Suprapubic skin (tissue), 4 donors: ENCODE results near the gene NPTXR. TPM values are rescaled to one million over a fixed set of nuclear protein-coding genes. Genes with fewer than 3 reads are reported as not detected.

Experiments used
- DNase-seq, 2 donors: peaks; one replicate each; pipeline ENCODE4 v3.0.0-alpha.2; 2019; ENCODE audit warnings: low spot score in 2 of 2
- H3K27ac ChIP-seq: fragments of 200-600 bp; sonication (generic); one replicate; pipeline ENCODE4 v1.5.1; 2019
- H3K27me3 ChIP-seq: fragments of 200-600 bp; sonication (generic); one replicate; pipeline ENCODE4 v1.5.1; 2019
- H3K36me3 ChIP-seq: fragments of 200-600 bp; sonication (generic); one replicate; pipeline ENCODE4 v1.5.1; 2019
- H3K4me1 ChIP-seq: fragments of 200-600 bp; sonication (generic); one replicate; pipeline ENCODE4 v1.5.1; 2019
- H3K4me3 ChIP-seq: fragments of 200-600 bp; sonication (generic); one replicate; pipeline ENCODE4 v1.5.1; 2019; ENCODE audit warnings: mild to moderate bottlenecking
- H3K9me3 ChIP-seq: fragments of 200-600 bp; sonication (generic); one replicate; pipeline ENCODE4 v1.5.1; 2019
- EP300 ChIP-seq: sonication (generic); formaldehyde crosslinking; IDR thresholded peaks from one replicate; pipeline ENCODE4 v1.6.1; 2017; ENCODE audit warnings: antibody characterized with exemption
- POLR2A ChIP-seq, 2 donors: fragments of 450-650 bp; IDR thresholded peaks; one replicate each; pipeline ENCODE4 v1.6.1; 2017; ENCODE audit warnings: antibody characterized with exemption in 2 of 2, mild to moderate bottlenecking in 2 of 2, moderate library complexity in 2 of 2
- POLR2AphosphoS5 ChIP-seq, 3 donors: sonication (generic); formaldehyde crosslinking; IDR thresholded peaks; one replicate each; pipeline ENCODE4 v1.6.1; 2017; ENCODE audit warnings: antibody characterized with exemption in 3 of 3
- WGBS: methylation state at CpG from one replicate; pipeline ENCODE4 v1.1.5; 2018; 5-methylcytosine and 5-hydroxymethylcytosine counted together
- total RNA-seq, 4 donors: library from RNA; depleted of rRNA; stranded (reverse); fragments of >200 nt; gene quantifications; one replicate each; pipeline ENCODE4 v1.1.0, GENCODE V29; 2016
- TF ChIP-seq, protein P1 (sequence below), 2 donors: fragments of 200-600 bp in 1 of 2; fragments of 450-650 bp in 1 of 2; sonication (generic) in 1 of 2; IDR thresholded peaks; one replicate each; pipeline ENCODE4 v1.5.1; 2016 to 2019; ENCODE audit warnings: antibody characterized with exemption in 2 of 2, mild to moderate bottlenecking in 1 of 2, moderate library complexity in 1 of 2

Gene NPTXR
- total RNA-seq, 4 donors from 2014 or later, result 1.0 to 2.4 (median 2.1) TPM

DNA sequence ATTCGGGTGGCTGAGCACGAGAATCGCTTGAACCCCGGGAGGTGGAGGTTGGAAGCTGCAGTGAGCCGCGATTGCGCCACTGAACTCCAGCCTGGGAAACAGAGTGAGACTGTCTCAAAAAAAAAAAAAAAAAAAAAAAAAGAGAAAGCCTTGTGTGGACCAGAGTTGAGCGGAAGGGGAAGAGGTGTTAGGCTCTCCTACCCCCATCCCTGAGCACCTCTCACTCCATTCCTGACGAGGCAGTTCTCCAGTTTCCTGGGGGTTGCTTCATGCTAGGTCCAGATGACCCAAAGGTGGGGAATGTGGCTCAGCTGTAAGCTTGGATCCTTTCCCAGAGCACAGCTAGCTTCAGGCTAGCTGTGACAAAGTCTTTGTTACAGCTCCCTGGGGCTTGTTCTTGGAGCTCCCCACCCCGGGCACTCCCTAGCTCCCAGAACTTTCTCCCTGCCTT lies 41.1 kb downstream of the NPTXR start:
- H3K36me3 ChIP-seq, result no peaks in the 10 kb centered on the region
- TF ChIP-seq POLR2A (IDR thresholded peaks at IDR 0.05) (no peak), POLR2AphosphoS5 (IDR thresholded peaks at IDR 0.05) (peak in 1 of 3 donors; percentile 37), EP300 (no peak)
- TF ChIP-seq, protein P1, sequence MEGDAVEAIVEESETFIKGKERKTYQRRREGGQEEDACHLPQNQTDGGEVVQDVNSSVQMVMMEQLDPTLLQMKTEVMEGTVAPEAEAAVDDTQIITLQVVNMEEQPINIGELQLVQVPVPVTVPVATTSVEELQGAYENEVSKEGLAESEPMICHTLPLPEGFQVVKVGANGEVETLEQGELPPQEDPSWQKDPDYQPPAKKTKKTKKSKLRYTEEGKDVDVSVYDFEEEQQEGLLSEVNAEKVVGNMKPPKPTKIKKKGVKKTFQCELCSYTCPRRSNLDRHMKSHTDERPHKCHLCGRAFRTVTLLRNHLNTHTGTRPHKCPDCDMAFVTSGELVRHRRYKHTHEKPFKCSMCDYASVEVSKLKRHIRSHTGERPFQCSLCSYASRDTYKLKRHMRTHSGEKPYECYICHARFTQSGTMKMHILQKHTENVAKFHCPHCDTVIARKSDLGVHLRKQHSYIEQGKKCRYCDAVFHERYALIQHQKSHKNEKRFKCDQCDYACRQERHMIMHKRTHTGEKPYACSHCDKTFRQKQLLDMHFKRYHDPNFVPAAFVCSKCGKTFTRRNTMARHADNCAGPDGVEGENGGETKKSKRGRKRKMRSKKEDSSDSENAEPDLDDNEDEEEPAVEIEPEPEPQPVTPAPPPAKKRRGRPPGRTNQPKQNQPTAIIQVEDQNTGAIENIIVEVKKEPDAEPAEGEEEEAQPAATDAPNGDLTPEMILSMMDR (IDR thresholded peaks at IDR 0.05), result no peak
- H3K4me1 ChIP-seq, result peaks cover 6% of the 10 kb centered on the region
- peaks cover 6% of the 10 kb centered on the region for H3K27me3 ChIP-seq
- no peak overlapping the region for H3K4me3 ChIP-seq
- WGBS, result 3% methylated on average over 5 of the region's 10 CpGs
- peak in 1 of 2 donors; percentile 73 for DNase-seq
- no peaks in the 10 kb centered on the region for H3K9me3 ChIP-seq
- H3K27ac ChIP-seq, result no peak overlapping the region

- Histone ChIP-seq H3K27me3 (peaks cover 6% of the 10 kb centered on the region), H3K9me3 (no peaks in the 10 kb centered on the region), H3K36me3 (no peaks in the 10 kb centered on the region), H3K4me3 (no peak overlapping the region), H3K27ac (no peak overlapping the region), H3K4me1 (peaks cover 6% of the 10 kb centered on the region)
- WGBS, result 50% methylated on average over 6 of the region's 6 CpGs
- TF ChIP-seq POLR2AphosphoS5 (IDR thresholded peaks at IDR 0.05), result no peak
- no peak for DNase-seq
Observed at GRCh38 chr22:38799265-38800002, 44.4 kb downstream of the NPTXR start.

DNA sequence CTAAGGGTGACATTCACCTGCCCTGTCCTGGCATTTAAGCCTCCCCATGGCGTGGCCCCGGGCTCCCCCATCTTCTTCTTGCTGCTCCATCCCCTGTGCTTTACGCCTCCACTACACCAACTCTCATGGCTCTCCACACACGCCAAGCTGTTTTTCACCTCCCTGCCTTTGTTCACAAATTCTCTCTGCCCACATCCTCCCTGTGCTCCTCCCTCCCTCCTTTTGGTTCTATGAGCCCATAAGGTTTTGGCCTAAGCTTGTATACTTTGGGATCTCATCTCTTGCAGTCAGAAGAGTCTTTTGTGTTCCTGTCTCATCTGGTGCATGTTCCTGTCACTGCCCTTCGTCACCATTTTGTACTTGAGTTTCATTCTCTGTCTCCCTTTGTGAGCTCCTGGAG lies 45.3 kb downstream of the NPTXR start:
- no peak for DNase-seq
- no peak for TF ChIP-seq EP300
- TF ChIP-seq POLR2AphosphoS5 (IDR thresholded peaks at IDR 0.05), result no peak
- no peak for TF ChIP-seq POLR2A (IDR thresholded peaks at IDR 0.05)
- no peaks in the 10 kb centered on the region for H3K36me3 ChIP-seq
- no peak overlapping the region for H3K27ac ChIP-seq
- WGBS, result 81% methylated on average over 5 of the region's 5 CpGs
- H3K9me3 ChIP-seq, result no peaks in the 10 kb centered on the region
- no peak overlapping the region for H3K4me3 ChIP-seq
- peaks cover 6% of the 10 kb centered on the region for H3K4me1 ChIP-seq
- H3K27me3 ChIP-seq, result peaks cover 6% of the 10 kb centered on the region

DNA sequence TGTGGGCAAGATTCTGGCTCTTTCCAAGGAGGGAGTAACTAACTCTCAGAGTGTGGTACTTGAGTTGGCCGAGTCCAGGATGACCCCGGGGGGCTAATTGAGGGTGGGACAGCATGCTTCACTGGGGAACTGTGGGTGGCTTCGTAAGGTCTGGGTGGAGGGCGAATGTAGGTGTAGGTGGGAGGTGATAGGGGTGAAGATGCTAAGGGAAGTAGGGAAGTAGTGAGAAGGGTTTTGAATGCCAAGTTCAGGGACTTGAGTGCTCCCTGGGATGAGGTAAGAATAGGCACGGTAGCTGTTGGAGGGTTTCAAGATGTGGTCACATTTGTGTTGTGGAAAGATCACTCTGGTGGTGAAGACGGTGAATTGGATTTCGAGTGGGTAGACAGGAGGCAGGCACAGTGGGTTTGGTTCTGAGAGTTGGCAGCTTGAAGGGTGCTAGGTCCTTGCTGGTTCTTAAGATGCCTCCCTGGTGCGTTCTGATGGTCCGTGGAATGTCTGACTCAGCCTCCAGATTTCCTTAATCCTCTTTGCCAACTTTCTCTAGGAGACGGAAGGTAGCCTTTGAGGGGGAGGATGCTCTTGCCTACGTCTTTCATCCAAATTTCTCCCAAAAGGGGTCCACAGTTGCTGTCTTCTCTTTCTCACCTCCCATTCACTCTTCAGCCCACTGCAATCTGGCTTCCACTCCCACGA lies 47.4 kb downstream of the NPTXR start:
- peaks cover 6% of the 10 kb centered on the region for H3K27me3 ChIP-seq
- no peak for DNase-seq
- H3K4me1 ChIP-seq, result peaks cover 7% of the 10 kb centered on the region
- no peak overlapping the region for H3K27ac ChIP-seq
- TF ChIP-seq POLR2A (IDR thresholded peaks at IDR 0.05) (no peak), EP300 (no peak), POLR2AphosphoS5 (IDR thresholded peaks at IDR 0.05) (no peak)
- TF ChIP-seq, protein P1 (IDR thresholded peaks at IDR 0.05), result no peak
- 80% methylated on average over 12 of the region's 12 CpGs for WGBS
- no peak overlapping the region for H3K4me3 ChIP-seq
- no peaks in the 10 kb centered on the region for H3K36me3 ChIP-seq
- no peaks in the 10 kb centered on the region for H3K9me3 ChIP-seq

DNA sequence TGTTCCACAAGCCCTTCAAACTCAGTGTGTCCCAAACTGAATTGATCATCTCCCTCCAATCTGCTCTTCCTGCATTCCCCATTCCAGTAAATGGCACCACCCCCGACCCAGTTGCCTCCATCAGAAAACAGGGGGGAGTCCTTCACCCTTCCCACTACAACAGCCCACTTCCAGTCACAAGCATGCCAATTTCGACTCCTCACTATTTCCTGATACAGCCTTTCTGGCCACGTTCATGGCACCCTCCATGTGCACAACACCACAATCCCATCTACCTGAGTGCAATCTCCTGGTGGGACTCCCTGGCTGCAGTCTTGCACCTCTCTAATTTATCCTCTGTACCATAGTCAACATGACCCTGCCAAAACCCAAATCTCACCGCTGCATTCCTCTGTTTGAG lies 48.3 kb downstream of the NPTXR start:
- no peak overlapping the region for H3K27ac ChIP-seq
- no peaks in the 10 kb centered on the region for H3K9me3 ChIP-seq
- H3K4me1 ChIP-seq, result peaks cover 7% of the 10 kb centered on the region
- no peak overlapping the region for H3K4me3 ChIP-seq
- peaks cover 6% of the 10 kb centered on the region for H3K27me3 ChIP-seq
- TF ChIP-seq POLR2A (IDR thresholded peaks at IDR 0.05), result no peak
- TF ChIP-seq EP300, result no peak
- TF ChIP-seq, protein P1 (IDR thresholded peaks at IDR 0.05), result no peak
- TF ChIP-seq POLR2AphosphoS5 (IDR thresholded peaks at IDR 0.05), result no peak
- 80% methylated on average over 4 of the region's 4 CpGs for WGBS
- DNase-seq, result no peak
- H3K36me3 ChIP-seq, result peaks cover 3% of the 10 kb centered on the region
